D721Med (cell line): ENCODE results near the gene DDX54.

Experiments used
- DNase-seq: peaks from one replicate; pipeline ENCODE4 v3.0.0; 2011; ENCODE audit warnings: low spot score; ENCODE audit not compliant: insufficient read length
- FAIRE-seq: peaks from 2 replicates; lab custom pipeline; 2011; peaks lifted over from hg19 to GRCh38; lab: Jason Lieb, UNC
- TF ChIP-seq, protein P1 (sequence below): IDR thresholded peaks from 2 replicates; pipeline ENCODE4 v1.5.1; 2012; ENCODE audit warnings: mild to moderate bottlenecking, control low read depth; ENCODE audit not compliant: insufficient read depth; ENCODE audit errors: missing control alignments

Gene DDX54

DNA sequence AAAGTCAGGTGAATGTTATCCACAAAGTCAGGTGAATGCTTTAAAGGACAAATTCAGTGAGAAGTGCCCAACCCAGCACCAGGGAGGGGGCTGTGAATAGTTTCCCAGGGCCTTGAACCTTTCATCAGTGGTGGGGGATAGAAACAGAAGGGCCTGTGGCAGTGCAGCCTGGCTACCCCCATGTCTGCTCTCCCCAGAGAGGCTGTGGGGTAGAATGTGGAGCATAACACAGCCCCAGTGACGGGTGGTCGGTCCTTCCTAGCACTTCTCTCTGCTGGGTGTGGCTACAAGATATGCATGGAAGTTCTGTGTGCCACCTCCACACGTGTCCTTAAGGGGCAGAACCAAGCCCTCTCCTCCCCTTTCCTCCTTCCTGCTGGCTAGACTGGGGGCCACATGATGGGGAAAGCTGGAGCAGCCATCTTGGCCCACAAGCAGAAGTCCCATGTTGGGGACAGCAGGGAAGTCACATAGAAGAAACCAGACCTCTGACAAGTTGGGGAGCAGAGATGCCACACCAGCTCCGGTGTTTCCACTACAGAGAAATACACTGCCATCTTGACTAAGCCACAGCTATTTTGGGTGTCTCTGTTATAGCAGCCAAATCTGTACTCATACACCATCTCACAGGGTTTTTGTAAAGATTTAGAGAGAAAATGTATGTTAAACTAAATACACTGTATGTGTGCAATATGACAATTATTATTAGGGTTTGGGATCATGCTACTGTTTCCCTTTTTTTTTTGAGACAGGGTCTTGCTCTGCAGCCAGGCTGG lies 17.2 kb upstream of the DDX54 start:
- DNase-seq (no peak), FAIRE-seq (no peak)
- TF ChIP-seq, protein P1, sequence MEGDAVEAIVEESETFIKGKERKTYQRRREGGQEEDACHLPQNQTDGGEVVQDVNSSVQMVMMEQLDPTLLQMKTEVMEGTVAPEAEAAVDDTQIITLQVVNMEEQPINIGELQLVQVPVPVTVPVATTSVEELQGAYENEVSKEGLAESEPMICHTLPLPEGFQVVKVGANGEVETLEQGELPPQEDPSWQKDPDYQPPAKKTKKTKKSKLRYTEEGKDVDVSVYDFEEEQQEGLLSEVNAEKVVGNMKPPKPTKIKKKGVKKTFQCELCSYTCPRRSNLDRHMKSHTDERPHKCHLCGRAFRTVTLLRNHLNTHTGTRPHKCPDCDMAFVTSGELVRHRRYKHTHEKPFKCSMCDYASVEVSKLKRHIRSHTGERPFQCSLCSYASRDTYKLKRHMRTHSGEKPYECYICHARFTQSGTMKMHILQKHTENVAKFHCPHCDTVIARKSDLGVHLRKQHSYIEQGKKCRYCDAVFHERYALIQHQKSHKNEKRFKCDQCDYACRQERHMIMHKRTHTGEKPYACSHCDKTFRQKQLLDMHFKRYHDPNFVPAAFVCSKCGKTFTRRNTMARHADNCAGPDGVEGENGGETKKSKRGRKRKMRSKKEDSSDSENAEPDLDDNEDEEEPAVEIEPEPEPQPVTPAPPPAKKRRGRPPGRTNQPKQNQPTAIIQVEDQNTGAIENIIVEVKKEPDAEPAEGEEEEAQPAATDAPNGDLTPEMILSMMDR: no peak

DNA sequence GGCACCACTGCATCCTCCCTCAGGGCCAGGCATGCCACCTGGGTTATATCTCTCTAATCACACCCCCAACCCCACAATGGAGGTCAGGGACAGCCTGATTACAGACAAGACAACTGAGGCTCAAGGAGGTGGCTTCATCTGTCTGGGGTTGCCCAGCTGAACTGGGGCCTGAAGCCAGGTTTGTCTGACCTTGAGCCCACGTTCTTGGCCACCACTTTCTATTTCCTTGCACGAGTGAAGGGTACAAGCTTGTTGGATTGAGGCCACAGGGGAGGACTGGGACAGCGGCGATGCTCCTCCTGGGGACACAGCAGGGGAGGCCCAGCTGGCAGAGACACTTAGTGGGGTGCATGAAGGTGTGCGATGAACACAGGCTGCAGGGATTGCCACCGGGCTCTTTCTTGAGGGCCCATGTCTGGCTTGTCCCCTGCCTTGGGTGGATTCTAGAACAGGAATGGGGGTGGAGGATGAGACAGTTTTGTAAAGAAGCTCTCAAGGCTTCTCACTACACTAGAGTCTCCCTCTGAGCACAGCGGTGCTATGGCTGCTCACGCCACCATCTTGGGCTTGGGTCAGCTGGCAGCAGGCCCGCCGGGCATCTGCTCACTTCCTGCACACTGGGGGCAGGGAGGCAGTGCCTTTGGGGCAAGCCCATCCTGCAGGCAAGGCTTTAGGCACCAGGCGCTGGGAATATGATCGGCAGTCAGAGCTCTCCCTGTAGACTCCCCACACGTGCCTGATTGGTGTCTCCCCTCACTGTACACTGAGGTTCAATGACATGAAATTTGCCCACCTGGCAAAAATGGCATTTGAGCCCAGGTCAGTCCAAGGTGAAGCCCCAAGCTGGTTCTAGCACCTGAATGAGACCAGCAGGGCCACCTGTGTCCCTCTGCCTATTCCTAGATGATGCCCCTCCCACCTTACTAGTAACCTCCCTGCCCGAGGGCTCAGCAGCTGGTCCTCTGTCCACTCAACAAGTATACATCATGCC lies 16.2 kb upstream of the DDX54 start:
- DNase-seq (no peak), FAIRE-seq (no peak)
- TF ChIP-seq, protein P1: no peak

DNA sequence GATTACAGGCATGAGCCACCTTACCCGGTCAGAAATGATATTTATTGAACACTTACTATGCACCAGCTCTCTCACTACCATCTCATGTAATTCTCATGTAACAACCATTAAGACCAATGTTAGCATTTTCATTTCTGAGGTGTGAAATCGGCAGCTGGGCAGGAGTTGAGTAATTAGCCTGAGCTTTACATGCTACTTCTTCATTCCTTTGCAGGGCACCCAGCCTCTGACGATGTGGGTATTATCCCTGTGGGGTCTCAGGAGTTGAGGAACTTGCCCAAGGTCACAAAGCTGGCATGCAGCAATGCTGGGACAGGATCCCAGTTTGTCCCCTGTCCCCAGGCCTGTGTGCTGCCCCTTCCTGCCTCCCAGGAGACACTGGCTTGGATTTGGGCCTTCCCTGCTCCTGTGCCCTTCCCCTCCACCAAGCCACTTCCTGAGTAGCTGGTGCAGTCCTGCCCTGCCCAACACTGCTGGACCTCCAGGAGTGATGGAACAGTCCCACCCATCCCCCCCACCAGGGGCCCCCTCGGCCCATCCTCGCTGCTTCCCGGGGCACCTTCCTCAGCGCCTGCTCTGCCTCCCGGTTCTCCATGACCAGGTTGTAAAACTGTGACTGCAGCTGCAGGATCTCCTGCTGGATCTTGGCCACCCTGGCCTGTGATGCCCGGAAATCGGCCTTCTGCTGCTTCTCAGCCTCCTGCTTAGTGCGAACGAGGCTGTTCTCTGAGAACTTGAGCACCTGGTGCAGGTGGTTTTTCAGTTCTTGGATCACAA lies 14.9 kb upstream of the DDX54 start:
- TF ChIP-seq, protein P1: no peak
- DNase-seq (no peak), FAIRE-seq (no peak)

DNA sequence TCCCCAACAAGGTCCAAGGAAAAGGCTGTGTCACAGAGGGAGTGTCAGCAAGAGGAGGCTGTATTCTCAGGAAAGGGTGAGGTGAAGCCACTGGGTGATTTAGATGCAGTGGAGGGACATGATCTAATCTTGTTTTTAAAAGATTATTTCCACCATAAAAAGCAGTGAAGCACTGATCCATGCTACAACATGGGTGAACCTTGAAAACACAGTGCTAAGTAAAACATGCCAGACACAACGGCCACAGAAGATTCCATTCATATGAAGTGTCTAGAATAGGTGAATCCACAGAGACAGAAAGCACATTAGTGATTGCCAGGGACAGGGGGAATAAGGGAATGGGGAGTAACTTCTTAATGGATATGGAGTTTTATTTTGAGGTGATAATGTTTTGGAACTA lies 13.0 kb upstream of the DDX54 start:
- TF ChIP-seq, protein P1: no peak
- DNase-seq (no peak), FAIRE-seq (no peak)

DNA sequence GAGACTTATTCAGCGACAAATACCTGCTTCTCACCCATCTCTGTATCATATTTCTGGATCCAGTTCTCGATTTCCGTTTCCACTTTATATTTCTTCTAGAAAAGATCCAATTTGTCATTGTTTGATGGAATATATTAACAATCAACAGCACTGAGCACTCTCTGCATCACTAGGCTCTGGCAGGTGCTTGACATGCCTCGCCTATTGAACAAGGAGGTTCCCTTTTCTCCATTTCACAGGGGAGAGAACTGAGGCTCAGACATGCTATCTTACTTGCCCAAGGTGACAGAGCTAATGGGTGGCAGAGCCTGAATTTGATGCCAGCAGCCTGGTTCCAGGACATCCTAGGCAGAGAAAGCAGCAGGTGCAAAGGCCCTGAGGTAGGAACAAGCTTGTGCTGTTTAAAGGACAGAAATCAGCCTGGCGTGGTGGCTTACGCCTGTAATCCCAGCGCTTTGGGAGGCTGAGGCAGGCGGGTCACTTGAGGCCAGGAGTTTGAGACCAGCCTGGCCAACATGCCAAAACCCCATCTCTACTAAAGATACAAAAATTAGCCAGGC lies 12.3 kb upstream of the DDX54 start:
- DNase-seq: no peak
- no peak for FAIRE-seq
- TF ChIP-seq, protein P1: no peak

DNA sequence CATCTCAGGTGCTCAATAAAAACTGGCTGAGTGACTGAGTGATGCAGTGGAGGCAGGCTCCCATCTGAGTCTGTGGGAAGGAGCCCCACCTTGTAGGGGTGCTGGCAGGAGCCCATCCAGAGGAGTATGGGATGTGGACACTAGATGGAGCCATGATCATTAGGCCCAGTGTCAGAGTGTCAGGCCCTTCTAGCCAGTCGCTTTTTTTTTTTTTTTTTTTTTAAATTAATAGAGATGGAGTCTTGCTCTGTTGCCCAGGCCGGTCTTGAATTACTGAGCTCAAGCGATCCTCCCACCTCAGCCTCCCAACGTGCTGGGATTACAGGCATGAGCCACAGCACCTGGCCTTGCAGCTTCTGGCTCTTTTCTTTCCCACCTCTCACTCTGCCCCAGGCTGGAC lies 11.7 kb upstream of the DDX54 start:
- DNase-seq (peak; percentile 62), FAIRE-seq (no peak)
- TF ChIP-seq, protein P1: peak; percentile 44
